ENCODE results near the gene RASAL2. TPM values are rescaled to one million over a fixed set of nuclear protein-coding genes. Genes with fewer than 3 reads are reported as not detected.

RASAL2 gene
- total and polyA plus RNA-seq, 11 donors = 6.2 to 112 (median 39.9) TPM

DNA sequence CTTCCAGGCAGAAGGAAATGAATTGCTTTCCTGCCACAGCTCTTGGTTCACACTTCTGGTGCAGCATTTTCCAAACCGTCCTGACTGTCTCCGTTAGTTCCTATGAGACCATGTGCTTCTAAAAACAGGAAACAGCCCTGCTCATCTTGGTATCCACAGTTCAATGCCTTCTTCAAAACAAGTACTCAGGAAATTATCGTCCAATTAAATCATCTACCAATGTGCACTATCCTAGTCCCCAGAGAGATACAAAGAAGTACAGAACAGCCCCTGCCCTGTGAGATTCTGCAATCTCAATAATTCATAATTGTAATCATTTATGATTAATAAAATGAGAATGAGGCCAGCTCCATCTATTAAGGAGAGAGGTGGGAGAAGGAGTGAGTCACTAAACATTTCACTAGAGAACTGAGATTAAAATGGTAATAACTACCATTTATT, 391.7 kb downstream of the RASAL2 start:
- Histone ChIP-seq H3K27ac (no peak overlapping the region), H3K36me3 (peaks cover 0 to 20% (median 0%) of the 10 kb centered on the region in 9 donors), H3K9me3 (no peaks in the 10 kb centered on the region), H3K4me1 (peaks cover 0 to 22% (median 7%) of the 10 kb centered on the region in 12 donors), H3K4me3 (no peak overlapping the region), H3K27me3 (no peaks in the 10 kb centered on the region)
- WGBS, 4 donors = 33 to 47% (median 39%) methylated on average over 3 of the region's 3 CpGs
- no peak for ATAC-seq
- no peak for DNase-seq
- no peak for TF ChIP-seq POLR2A (IDR thresholded peaks at IDR 0.05)
- TF ChIP-seq, protein P1, sequence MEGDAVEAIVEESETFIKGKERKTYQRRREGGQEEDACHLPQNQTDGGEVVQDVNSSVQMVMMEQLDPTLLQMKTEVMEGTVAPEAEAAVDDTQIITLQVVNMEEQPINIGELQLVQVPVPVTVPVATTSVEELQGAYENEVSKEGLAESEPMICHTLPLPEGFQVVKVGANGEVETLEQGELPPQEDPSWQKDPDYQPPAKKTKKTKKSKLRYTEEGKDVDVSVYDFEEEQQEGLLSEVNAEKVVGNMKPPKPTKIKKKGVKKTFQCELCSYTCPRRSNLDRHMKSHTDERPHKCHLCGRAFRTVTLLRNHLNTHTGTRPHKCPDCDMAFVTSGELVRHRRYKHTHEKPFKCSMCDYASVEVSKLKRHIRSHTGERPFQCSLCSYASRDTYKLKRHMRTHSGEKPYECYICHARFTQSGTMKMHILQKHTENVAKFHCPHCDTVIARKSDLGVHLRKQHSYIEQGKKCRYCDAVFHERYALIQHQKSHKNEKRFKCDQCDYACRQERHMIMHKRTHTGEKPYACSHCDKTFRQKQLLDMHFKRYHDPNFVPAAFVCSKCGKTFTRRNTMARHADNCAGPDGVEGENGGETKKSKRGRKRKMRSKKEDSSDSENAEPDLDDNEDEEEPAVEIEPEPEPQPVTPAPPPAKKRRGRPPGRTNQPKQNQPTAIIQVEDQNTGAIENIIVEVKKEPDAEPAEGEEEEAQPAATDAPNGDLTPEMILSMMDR (IDR thresholded peaks at IDR 0.05) = no peak
- intact Hi-C loops (cut with DNase I) = no loop called here

DNA sequence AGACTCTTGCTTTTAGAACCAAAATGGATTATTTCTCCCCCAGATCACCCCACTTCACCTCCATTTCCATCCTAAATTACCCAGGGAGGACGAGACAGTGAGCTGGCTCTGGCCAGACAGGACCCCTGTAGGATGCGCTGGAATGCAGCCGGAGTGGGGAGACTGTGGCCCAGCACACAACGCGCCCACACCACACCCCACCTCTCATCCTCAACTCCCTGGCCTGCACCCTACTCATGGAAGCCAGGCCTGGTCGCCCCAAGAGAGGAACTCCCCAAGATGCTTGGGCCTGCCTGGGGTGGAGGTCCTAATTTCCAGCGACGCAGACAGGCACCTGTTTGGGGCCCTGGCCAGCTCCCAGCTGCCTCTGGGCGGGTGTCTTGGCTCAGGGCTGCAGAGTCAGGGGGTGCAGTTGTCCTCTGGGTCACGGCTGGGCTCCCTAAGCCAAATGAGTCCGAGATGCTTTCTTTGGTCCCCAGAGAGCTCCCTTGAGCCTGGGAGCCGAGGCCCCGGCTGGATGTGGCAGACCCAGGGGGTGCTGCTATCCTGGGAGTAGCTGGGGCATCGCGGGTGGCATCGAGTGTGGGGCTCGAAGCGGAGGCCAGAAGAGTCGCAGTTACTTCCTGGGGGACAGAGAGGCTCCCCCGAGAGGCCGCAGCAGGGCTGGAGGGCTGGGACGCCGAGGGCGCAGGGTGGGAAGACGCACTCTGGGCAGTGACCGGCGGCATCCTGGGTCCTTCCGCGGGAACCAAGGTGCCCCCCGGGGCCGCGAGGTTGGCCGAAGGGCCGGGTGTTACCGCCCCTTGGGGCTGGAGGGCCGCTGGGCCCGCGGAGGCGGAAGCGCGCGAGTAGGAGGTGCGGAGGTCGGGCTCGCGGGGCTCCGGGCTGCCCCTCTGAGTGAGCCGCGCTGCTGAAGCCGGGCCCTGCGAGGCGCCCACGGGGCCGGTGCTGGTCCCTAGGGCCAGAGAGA, 392.5 kb downstream of the RASAL2 start:
- H3K9me3 ChIP-seq = no peaks in the 10 kb centered on the region
- ATAC-seq (peak in 3 of 4 donors; percentile 21 to 56 (median 51)), DNase-seq (no peak)
- WGBS, 4 donors = 26 to 60% (median 35%) methylated on average over 24 to 54 of the region's 54 CpGs
- peaks cover 0 to 13% (median 0%) of the 10 kb centered on the region in 9 donors for H3K36me3 ChIP-seq
- no peaks in the 10 kb centered on the region for H3K27me3 ChIP-seq
- no peak overlapping the region for H3K27ac ChIP-seq
- intact Hi-C loops (cut with DNase I) = no loop called here
- peak overlapping the region; percentile 9 to 57 (median 48) for H3K4me3 ChIP-seq
- TF ChIP-seq, protein P1 (IDR thresholded peaks at IDR 0.05) = no peak
- no peak for TF ChIP-seq POLR2A (IDR thresholded peaks at IDR 0.05)
- H3K4me1 ChIP-seq = peaks cover 0 to 22% (median 7%) of the 10 kb centered on the region in 12 donors

DNA sequence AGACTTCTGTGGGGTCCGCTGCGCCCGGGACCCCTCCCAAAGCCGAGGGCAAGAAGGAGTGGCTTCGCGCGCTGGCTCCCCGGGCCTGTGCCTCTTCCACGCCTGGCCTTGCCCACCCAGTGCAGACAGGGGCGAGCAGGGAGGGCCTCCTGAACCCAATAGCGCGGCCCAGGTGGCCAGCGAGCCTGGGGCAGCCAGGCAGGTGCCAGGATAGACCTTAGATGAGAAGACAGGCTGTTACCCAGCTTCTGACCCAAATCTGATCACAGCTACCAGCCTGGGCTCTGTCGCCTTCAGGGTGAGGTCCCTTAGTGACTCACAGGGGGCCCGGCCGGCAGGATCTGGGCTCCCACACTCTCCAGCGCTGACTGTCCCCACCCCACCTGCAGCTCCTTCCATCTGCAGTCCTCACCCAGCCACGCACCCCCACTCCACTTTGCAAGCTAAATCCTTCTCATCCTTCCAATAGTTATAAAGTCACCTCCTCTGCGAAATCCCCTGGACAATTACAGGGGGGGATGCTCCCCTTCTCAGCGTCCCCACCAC, 393.2 kb downstream of the RASAL2 start:
- H3K4me1 ChIP-seq = peaks cover 0 to 22% (median 7%) of the 10 kb centered on the region in 12 donors
- H3K9me3 ChIP-seq = no peaks in the 10 kb centered on the region
- no peak for DNase-seq
- ATAC-seq = peak in 3 of 4 donors; percentile 16 to 17 (median 17)
- no peak overlapping the region for H3K27ac ChIP-seq
- 50 to 69% (median 52%) methylated on average over 11 to 20 of the region's 20 CpGs for WGBS, 4 donors
- intact Hi-C loops (cut with DNase I) = no loop called here
- TF ChIP-seq, protein P1 (IDR thresholded peaks at IDR 0.05) = no peak
- no peak for TF ChIP-seq POLR2A (IDR thresholded peaks at IDR 0.05)
- peaks cover 0 to 9% (median 0%) of the 10 kb centered on the region in 9 donors for H3K36me3 ChIP-seq
- no peaks in the 10 kb centered on the region for H3K27me3 ChIP-seq
- H3K4me3 ChIP-seq = peak overlapping the region; percentile 9 to 57 (median 48)

DNA sequence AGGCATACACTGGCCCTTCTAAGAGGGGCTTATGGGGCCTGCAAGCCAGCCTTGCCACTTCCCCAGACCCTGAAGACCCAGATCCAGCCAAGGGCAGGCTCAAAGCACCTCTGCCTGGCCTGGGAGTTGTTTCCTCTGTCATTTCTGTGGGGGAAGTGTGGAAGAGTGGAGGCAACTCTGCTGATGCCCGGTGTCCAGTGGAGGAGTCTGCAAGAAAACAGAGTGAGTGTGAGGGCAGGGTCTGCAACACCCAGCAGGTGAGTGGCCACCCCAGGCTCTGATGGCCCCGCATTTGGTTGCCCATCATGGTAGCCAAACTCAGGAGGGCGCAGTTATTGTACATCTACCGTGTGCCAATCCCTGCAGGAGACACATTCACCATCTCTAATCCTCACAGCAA, 394.5 kb downstream of the RASAL2 start:
- Histone ChIP-seq H3K27me3 (no peaks in the 10 kb centered on the region), H3K9me3 (no peaks in the 10 kb centered on the region), H3K36me3 (no peaks in the 10 kb centered on the region), H3K4me1 (peaks cover 0 to 22% (median 7%) of the 10 kb centered on the region in 12 donors), H3K4me3 (no peak overlapping the region), H3K27ac (no peak overlapping the region)
- TF ChIP-seq, protein P1 (IDR thresholded peaks at IDR 0.05) = no peak
- TF ChIP-seq POLR2A (IDR thresholded peaks at IDR 0.05) = no peak
- intact Hi-C loops (cut with DNase I) = no loop called here
- 88 to 100% (median 94%) methylated on average over 3 to 4 of the region's 4 CpGs for WGBS, 4 donors
- ATAC-seq (no peak), DNase-seq (no peak)
